Measurements from ENCODE around the gene FBH1. TPM values are rescaled to one million over a fixed set of nuclear protein-coding genes. Genes with fewer than 3 reads are reported as not detected.
"Not testable (repeated sequence)": the region's sequence is repeated elsewhere in the genome, so short reads cannot be mapped to it uniquely, and the experiment has no call there.

Gene FBH1
- total RNA-seq, 1 donor from 2014 or later: 35.3 TPM

DNA sequence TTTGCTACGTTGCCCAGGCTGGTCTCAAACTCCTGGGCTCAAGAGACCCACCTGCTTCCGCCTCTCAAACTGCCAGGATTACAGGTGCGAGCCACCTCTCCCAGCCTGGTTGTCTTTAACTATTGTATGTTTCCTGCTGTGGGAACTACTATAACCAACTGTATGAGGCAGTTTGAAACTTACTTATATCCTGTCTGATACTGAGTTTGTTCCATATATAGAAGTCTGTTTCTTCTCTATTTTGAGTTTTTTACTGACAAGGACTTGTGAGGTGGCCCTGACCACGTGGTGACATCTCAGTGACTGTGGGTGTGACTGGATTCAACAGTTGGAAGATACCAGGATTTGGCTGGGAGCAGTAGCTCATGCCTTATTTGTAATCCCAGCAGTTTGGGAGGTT lies 14.2 kb downstream of the FBH1 start:
- no peak for ATAC-seq

- ATAC-seq: peak; percentile 68
Observed at GRCh38 chr10:5905854-5906507, 15.9 kb downstream of the FBH1 start.

DNA sequence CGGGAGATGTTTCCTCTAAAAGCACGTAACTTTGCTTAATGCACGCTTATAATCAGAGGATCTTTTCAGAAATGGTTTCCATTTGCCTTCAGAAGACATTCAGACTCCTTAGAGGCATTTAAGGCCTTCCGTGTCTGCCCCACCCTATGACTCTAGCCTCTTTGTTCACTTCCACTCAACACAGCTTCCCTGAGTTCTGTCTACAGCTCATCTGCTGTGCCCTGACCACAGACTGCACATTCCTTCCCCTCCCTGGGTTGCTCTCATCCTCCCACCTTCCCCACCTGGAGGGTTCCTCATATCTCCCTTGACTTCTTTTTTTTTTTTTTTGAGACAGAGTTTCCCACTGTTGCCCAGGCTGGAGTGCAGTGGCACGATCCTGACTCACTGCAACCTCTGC lies 16.6 kb downstream of the FBH1 start:
- peak; percentile 91 for ATAC-seq

GRCh38 chr10:5908676-5909075 lies 18.6 kb downstream of the FBH1 start:
- not testable (repeated sequence) for ATAC-seq

DNA sequence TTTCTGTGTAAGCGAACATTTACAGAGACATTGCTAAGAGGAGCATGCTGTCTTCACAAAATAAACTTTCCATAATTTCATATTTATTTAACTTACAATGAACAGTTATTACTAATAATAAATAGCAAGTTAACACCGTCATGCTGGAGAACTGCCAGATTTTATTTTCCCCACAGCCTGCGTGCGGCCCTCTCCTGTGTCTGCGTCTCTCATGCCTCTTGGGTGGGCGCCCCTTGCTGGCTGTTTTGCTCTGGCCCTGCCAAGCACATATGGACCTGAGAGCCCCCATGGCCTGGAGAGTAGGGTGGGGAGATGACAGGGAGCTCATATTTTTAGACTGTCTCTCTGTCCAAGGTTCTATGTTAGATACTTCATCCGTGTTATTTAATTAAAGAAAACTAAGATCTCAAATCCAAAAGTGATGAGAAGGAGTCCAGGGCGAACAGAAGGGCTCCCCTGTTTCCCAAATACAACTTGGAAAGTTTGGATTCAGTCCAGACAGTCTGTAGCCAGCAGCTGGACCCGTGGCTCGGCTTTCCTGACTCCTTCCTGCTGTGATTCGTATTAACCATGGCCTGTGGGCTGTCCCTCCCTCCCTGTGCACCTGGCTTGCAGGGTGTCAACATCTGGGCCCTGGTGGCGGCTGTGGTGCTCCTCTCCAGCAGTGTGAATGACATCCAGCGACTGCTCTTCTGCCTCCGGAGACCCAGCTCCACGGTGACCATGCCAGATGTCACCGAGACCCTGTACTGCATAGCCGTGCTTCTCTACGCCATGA lies 20.5 kb downstream of the FBH1 start:
- no peak for ATAC-seq

- ATAC-seq: no peak
Observed at GRCh38 chr10:5911670-5912069, 21.6 kb downstream of the FBH1 start.

DNA sequence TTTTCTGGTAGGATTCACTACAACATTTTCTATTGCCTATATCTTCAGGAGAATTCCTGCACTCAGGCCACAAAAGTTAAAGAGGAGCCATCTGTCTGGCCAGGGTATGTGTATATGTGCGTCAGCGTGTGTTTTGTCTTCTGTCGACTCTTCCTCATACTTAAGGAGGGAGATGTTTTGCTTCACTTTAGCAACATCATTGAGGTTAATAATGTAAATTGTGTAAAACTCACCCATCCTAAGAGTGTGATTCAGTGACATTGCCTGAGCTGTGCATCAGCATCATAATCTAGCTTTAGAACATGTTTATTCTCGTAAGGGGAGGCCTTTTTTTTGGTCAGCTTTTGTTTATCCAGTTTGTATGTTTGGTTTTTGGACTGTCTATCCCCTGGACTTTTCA lies 23.7 kb downstream of the FBH1 start:
- ATAC-seq: no peak

- no peak for ATAC-seq
Observed at GRCh38 chr10:5915451-5915850, 25.4 kb downstream of the FBH1 start.

GRCh38 chr10:5917305-5917704 lies 27.3 kb downstream of the FBH1 start:
- ATAC-seq: no peak

- no peak for ATAC-seq
Observed at GRCh38 chr10:5918763-5919162, 28.7 kb downstream of the FBH1 start.

DNA sequence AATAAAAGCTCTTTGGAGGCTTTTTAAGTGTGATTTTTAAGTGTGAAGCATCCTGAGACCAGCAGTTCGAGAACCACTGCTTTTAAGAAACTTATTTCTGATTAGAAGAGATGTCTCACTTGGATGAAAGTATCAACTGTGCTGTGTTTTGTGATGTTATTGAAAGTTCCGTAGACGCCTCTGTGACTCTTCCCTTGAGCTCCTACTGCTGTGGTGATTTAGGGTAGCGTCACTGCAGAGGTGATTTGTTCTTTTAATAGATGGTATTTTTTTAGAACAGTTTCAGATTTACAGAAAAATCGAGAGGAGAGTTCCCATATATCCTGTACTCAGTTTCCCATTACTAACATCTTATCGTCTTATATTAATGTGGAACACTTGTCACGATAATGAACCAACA lies 29.5 kb downstream of the FBH1 start:
- ATAC-seq: no peak

DNA sequence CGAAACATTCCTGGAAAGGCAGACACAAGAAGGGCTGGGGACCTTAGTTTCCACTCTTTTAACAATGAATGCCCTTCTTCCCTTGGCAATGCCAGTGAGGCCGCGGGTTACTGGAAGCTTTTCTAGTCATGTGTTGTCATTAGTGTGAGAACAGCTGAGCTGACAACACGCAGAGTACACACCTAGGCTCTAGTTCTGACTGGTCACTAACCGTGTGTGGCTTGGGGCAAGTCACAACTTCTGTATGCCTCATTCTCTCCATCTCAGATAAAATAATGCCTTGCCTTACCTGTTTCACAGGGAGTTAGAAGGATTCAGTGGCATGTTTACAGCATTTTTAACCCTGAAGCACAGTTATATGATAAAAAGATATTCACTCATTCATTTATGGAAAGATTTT lies 31.7 kb downstream of the FBH1 start:
- peak; percentile 96 for ATAC-seq

DNA sequence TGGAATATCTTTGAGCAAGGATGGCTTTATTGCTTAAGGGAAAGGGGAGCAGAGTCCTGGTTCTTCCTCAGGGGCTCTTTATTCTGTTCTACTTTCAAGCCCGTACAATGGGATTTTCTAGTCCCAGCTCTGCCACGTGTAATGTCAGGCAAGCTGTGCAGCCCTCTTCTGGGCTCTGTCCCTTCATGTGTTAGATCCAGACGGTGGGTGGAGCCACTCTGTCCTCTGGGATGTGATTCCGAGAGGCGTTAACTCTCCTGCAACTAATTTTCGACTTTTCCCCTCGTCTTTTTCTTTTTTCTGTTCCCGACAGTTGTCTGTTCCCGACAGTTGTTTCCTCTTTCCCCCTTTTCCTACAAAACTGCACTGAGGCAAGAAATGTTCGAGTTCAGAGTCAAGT lies 34.8 kb downstream of the FBH1 start:
- no peak for ATAC-seq

DNA sequence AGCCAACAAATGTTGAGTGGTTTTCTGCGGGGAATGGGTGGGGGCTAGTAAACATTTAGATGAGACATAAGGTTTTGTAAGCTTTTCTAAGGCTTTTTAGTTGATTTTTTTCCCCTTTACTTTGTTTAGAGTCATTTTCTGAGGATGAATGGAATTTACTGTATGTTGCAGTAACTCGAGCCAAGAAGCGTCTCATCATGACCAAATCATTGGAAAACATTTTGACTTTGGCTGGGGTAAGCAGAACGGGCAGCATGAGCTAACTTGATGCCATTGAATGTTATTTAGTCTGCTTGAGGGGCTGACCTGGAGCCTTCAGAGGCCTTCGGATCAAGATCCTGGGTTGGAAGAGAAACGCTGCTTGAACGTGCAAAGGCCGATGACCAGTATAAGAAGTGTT lies 37.3 kb downstream of the FBH1 start:
- ATAC-seq: no peak

DNA sequence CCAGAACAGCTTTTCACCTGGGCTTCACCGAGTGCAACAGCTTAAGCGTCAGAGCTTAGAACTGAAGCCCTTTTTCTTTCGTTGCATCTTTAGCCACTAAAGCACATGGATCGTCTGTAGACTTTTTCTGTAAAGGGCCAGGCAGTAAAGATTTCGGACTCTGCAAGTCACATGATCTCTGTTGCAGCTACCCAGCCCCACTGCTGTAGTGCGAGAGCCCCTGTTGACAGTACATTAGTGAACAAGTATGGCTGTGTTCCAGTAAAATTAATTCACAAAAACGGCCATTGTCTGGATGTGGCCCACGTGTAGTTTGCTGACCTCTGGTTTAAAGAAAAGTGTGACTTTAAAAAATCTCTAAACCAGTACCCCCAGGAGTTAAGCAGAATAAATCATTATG lies 39.4 kb downstream of the FBH1 start:
- no peak for ATAC-seq

DNA sequence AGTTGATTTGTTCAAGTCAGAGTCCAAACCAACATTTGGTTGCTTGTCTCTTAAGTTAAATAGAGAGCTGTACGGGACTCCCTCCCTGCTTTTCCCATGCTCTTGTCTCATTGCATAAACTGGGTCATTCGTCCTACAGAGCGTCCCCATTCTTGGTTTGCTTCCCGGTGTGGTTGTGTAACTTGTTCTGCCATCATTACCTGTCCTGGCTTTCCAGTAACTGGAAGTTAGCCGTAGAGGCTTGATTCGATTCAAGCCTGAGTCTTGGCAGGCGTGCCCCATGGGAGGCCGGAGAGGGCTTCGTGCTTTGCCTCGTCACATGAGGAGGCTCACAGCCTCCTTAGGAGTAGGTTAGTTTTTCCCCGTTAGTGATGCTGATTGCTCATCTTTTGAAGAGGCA lies 40.2 kb downstream of the FBH1 start:
- ATAC-seq: no peak

DNA sequence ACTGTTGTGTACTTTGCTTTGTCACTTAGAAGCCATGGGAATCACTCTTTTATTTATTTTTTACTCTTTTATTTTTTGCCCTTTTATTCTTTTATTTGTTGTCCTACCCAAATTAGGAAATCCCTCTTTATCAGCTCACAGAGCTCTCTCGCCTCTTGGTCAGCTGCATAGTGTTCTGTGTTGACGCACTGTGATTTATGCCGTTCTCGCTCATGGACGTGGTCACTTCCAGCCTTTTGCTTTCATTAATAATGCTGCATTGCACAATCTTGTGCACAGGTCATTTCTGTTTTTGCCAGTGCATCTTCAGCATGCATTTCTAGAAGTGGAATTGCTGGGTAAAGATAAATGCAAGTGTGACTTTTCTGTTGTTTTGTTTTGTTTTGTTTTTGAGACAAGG lies 42.3 kb downstream of the FBH1 start:
- no peak for ATAC-seq

- no peak for ATAC-seq
Observed at GRCh38 chr10:5933909-5934546, 44.0 kb downstream of the FBH1 start.

GRCh38 chr10:5935628-5936027 lies 45.6 kb downstream of the FBH1 start:
- no peak for ATAC-seq

DNA sequence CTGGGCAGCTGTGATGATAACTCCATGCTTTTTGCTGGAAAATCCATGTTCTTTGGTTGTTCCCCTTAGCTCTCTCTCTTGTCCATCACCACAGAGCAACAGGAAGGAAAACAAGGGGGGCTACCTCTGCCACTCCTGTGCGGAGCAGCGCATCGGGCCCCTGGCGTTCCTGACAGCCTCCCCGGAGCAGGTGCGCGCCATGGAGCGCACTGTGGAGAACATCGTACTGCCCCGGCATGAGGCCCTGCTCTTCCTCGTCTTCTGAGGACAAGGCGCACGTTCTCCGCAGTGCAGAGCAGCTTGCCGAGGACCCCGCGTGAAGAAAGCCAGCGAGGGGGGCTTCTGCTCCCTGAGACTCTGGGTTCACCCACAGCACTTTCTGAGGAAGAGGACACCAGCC lies 47.0 kb downstream of the FBH1 start:
- no peak for ATAC-seq

- no peak for ATAC-seq
Observed at GRCh38 chr10:5938291-5938690, 48.2 kb downstream of the FBH1 start.

DNA sequence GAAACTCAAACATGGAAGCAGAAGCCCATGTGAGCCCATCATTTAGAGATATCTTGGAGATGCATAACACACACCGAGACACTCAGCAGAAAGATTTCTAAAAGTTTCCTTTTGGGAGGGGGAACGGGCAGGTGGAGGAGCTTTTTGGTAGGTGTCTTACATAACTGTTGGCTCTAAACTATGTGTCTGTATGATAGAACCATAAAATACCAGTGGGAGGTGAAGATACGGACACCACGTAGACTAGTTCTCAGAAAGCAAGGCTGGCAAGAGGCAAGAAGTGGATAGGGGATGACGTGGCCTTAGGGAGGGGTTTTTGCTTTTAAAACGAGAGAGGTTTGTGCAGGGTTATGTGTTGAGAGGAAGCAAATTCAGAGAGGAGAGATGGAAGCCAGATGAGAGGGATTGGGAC lies 50.8 kb downstream of the FBH1 start:
- no peak for ATAC-seq

DNA sequence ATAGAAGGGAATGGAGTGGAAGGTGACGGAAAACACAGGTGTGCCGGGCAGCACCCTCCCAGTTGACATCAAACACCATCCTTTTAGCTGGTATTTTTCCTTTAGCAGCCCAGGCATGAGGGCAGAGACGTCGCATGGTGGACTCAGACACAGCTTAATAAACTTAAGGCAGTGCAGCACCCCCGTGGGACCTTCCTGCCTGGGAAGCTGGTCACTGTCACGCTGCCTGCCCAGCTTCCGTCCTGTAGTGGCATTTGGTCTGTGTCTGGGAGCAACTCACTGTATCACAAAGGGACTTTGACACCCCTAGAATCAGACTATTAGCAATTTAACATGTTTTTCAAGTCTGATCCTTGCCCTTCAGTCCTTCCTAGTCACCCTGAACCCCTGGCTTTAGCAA lies 51.5 kb downstream of the FBH1 start:
- ATAC-seq: no peak

GRCh38 chr10:5942001-5942400 lies 52.0 kb downstream of the FBH1 start:
- ATAC-seq: peak; percentile 36

Measured in esophagus mucosa (tissue), 1 donor.